Measurements from ENCODE around the gene RALGPS2.

DNA sequence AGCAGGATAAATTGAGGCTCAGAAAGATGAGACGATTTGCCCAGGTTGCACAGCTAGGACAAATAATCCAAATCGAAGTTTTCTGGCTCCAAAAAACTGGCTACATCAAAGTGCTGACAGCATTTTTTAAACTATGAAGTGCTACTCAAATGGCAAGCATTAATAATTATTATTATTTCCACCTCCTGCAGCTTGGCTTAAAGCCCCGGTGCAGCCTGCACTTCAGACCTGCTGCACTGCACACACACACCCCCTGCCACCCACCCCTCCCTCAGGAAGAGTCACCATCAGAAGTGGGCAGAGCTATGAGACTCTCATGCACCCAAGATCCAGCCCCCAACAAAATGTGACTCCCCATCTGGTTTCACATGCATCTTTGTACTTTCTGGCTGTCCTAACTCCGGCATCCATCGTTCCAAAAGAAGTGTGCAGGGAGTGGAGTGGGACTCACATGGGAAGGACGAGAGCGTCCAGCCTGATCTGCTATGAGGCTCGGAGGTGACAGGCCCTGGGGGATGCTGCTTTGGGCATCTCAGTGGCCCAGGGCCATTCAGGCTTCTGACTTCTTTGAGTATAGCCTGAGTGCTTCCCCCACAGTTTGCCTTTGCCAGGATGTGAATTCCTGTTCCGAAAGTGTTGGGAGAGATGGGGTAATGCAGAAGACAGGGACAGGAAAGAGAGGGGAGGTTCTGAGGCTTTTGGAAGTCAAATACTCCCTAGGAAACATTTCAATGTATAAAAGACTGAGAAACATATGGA, 235.6 kb downstream of the RALGPS2 start:
- TF ChIP-seq, protein P1, sequence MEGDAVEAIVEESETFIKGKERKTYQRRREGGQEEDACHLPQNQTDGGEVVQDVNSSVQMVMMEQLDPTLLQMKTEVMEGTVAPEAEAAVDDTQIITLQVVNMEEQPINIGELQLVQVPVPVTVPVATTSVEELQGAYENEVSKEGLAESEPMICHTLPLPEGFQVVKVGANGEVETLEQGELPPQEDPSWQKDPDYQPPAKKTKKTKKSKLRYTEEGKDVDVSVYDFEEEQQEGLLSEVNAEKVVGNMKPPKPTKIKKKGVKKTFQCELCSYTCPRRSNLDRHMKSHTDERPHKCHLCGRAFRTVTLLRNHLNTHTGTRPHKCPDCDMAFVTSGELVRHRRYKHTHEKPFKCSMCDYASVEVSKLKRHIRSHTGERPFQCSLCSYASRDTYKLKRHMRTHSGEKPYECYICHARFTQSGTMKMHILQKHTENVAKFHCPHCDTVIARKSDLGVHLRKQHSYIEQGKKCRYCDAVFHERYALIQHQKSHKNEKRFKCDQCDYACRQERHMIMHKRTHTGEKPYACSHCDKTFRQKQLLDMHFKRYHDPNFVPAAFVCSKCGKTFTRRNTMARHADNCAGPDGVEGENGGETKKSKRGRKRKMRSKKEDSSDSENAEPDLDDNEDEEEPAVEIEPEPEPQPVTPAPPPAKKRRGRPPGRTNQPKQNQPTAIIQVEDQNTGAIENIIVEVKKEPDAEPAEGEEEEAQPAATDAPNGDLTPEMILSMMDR (conservative IDR thresholded peaks at IDR 0.05; ENCODE audit: low read depth, low read length): no peak
- no peak for TF ChIP-seq EZH2 (IDR thresholded peaks at IDR 0.05; ENCODE audit: borderline replicate concordance, low read depth, low read length, poor library complexity, severe bottlenecking)

Measured in A673 (cell line).